CD8-positive, alpha-beta memory T cell (primary cell): ENCODE data around the gene MAP3K4. TPM values are rescaled to one million over a fixed set of nuclear protein-coding genes. Genes with fewer than 3 reads are reported as not detected.
"Not testable (repeated sequence)": the region's sequence is repeated elsewhere in the genome, so short reads cannot be mapped to it uniquely, and the experiment has no call there.

Experiments used
- CTCF ChIA-PET: fragments of 350-600 bp; sonication (Branson Sonifier 250); formaldehyde crosslinking; loops from one replicate; lab custom pipeline; 2021; ENCODE audit warnings: antibody characterized with exemption; lab: Charles Lee
- POLR2A ChIA-PET: fragments of 350-600 bp; sonication (Branson Sonifier 250); formaldehyde crosslinking; loops from one replicate; lab custom pipeline; 2021; ENCODE audit warnings: antibody characterized with exemption; lab: Charles Lee
- DNase-seq, 5 donors: peaks; one replicate each; pipeline versions ENCODE4 v3.0.0 to v3.0.0-alpha.2; 2020 to 2022; ENCODE audit warnings: mixed read lengths in 1 of 5
- H3K27ac ChIP-seq: one replicate; pipeline ENCODE4 v1.7.0; 2013; ENCODE audit warnings: low read depth, mild to moderate bottlenecking, low read length, moderate library complexity
- H3K27me3 ChIP-seq: 2 replicates; pipeline ENCODE4 v1.7.0; 2013; ENCODE audit warnings: low read length, mild to moderate bottlenecking; ENCODE audit not compliant: insufficient read depth, poor library complexity, severe bottlenecking
- H3K36me3 ChIP-seq: 2 replicates; pipeline ENCODE4 v1.7.0; 2013; ENCODE audit warnings: mild to moderate bottlenecking, low read length, moderate library complexity; ENCODE audit not compliant: insufficient read depth
- H3K4me1 ChIP-seq: 2 replicates; pipeline ENCODE4 v1.7.0; 2013; ENCODE audit warnings: mild to moderate bottlenecking, low read length, moderate library complexity; ENCODE audit not compliant: insufficient read depth
- H3K4me3 ChIP-seq: 2 replicates; pipeline ENCODE4 v1.7.0; 2013; ENCODE audit warnings: mild to moderate bottlenecking, low read length
- H3K9me3 ChIP-seq: 2 replicates; pipeline ENCODE4 v1.7.0; 2013; ENCODE audit warnings: mild to moderate bottlenecking, low read length
- H3K27ac Mint-ChIP-seq, 8 donors: one replicate each; pipeline ENCODE4 v1.8.0; 2020 to 2021; ENCODE audit warnings: mixed read lengths in 8 of 8, mild to moderate bottlenecking in 6 of 8, inconsistent platforms in 3 of 8, moderate library complexity in 3 of 8
- H3K27me3 Mint-ChIP-seq, 2 donors: one replicate each; pipeline ENCODE4 v1.8.0; 2020 to 2021; ENCODE audit warnings: mixed read lengths in 2 of 2, mild to moderate bottlenecking in 1 of 2, moderate library complexity in 1 of 2
- H3K36me3 Mint-ChIP-seq, 3 donors: one replicate each; pipeline ENCODE4 v1.8.0; 2020 to 2021; ENCODE audit warnings: mixed read lengths in 3 of 3, inconsistent platforms in 1 of 3, mild to moderate bottlenecking in 1 of 3
- H3K4me1 Mint-ChIP-seq, 3 donors: one replicate each; pipeline ENCODE4 v1.8.0; 2020 to 2021; ENCODE audit warnings: mixed read lengths in 3 of 3, inconsistent platforms in 1 of 3, mild to moderate bottlenecking in 1 of 3
- H3K4me3 Mint-ChIP-seq, 7 donors: one replicate each; pipeline ENCODE4 v1.8.0; 2020 to 2021; ENCODE audit warnings: mixed read lengths in 7 of 7, mild to moderate bottlenecking in 6 of 7, moderate library complexity in 4 of 7, inconsistent platforms in 2 of 7
- H3K9me3 Mint-ChIP-seq, 5 donors: one replicate each; pipeline ENCODE4 v1.8.0; 2020 to 2022; ENCODE audit warnings: mixed read lengths in 5 of 5, mild to moderate bottlenecking in 3 of 5, moderate library complexity in 2 of 5, inconsistent platforms in 1 of 5
- polyA plus RNA-seq: library from polyadenylated mRNA; unstranded; fragments of 300-500 nt; fragmentation: Illumina TruSeq; gene quantifications from one replicate; pipeline ENCODE4 v1.2.3, GENCODE V29; 2021
- total RNA-seq, 2 experiments: library from RNA; stranded (reverse); gene quantifications; one replicate each; pipeline ENCODE4 v1.2.3, GENCODE V29; 2021

The MAP3K4 gene
- total and polyA plus RNA-seq, 3 experiments from 2014 or later: 13.0 to 46.2 (median 43.5) TPM

DNA sequence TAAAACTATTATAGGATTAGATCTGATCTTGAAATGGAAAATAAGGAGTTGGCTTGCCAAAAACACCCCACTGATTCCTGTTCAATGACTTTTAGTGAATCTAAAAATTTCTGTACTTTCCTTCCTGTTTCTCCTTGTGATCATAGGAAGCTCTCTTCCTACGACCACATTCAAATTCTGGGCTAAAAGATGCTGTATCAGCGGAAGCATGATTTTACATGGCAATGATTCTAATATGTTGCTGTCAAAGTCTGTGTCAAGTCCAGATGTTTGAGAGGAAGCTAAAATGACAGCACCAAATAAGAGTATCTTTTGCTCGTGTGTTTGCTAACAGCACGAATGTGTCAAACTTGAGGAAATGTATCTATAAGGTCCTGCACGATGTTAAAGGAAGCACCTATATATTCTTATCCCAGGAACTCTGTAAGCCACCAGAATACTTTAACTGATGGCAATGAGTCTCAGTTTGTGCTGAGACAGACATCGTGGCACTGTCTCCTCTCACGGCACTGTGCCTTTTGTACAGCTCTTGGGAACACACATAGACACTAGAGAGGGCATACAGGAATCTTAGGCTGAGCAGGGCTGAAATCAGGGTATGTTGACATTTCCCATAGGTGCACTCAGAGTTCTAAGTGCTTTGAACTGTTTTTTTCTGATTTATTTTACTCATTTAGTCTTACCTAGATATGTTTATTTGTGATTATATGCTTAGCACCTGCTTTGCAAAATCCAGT, 24.9 kb upstream of the MAP3K4 start:
- Histone ChIP-seq H3K27ac (no peak overlapping the region), H3K27me3 (peaks cover 3% of the 10 kb centered on the region), H3K36me3 (no peaks in the 10 kb centered on the region), H3K4me1 (no peaks in the 10 kb centered on the region), H3K4me3 (no peak overlapping the region), H3K9me3 (no peaks in the 10 kb centered on the region)
- Mint-ChIP-seq H3K36me3 (no peaks in the 10 kb centered on the region), H3K27ac (no peak overlapping the region), H3K9me3 (no peaks in the 10 kb centered on the region), H3K4me1 (no peaks in the 10 kb centered on the region), H3K27me3 (peaks cover 19 to 38% of the 10 kb centered on the region in 2 donors), H3K4me3 (no peak overlapping the region)
- DNase-seq: no peak
- ChIA-PET POLR2A (no interaction called here), CTCF (no interaction called here)

DNA sequence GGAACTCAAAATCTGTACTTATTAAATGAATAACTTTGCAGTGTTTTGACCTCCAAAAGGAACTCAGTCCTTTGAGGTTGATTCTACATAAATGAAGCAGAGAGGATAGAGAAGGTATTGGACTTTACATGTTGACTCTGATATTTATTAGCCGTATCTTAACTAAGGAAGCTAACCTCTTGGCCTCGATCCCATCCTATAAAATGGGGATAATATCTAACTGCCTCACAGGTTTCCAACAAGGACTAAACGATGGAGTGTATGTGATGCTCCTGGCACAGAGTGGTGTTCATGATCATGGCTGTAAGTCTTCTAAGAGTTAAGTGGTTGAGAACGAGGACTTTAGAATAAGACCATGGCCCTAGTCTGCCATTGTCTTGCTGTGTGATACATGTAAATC, 24.2 kb upstream of the MAP3K4 start:
- CTCF ChIA-PET: no interaction called here

DNA sequence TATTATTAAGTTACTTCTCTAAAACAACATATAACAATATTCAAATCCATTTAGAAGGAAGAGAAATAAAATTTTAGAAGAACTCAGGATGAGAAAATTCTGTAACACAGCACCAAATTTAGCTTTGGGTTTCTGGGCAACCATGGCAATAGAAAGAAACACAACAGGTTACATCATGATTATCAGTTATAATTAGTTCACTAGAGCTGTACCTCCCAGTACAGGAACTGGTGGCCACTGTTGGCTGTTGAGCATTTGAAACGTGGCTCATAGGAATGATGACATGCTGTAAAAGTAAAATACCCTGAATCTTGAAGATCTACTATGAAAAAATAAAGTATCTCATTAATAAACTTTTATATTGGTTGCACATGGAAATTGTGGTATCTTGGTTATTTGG, 23.7 kb upstream of the MAP3K4 start:
- no peak overlapping the region for H3K27ac ChIP-seq
- no peaks in the 10 kb centered on the region for H3K4me1 Mint-ChIP-seq
- DNase-seq: no peak
- H3K27me3 ChIP-seq: peaks cover 3% of the 10 kb centered on the region
- H3K27ac Mint-ChIP-seq: no peak overlapping the region
- no peak overlapping the region for H3K4me3 Mint-ChIP-seq
- H3K36me3 ChIP-seq: no peaks in the 10 kb centered on the region
- no peaks in the 10 kb centered on the region for H3K9me3 Mint-ChIP-seq
- no peaks in the 10 kb centered on the region for H3K36me3 Mint-ChIP-seq
- H3K4me1 ChIP-seq: no peaks in the 10 kb centered on the region
- no peak overlapping the region for H3K4me3 ChIP-seq
- H3K27me3 Mint-ChIP-seq: peaks cover 19 to 40% of the 10 kb centered on the region in 2 donors
- ChIA-PET CTCF (no interaction called here), POLR2A (no interaction called here)
- H3K9me3 ChIP-seq: no peaks in the 10 kb centered on the region

More for the DNA sequence above, 24.2 kb upstream of the MAP3K4 start:
- no peaks in the 10 kb centered on the region for H3K36me3 Mint-ChIP-seq
- Histone ChIP-seq H3K27me3 (peaks cover 3% of the 10 kb centered on the region), H3K9me3 (no peaks in the 10 kb centered on the region), H3K27ac (no peak overlapping the region), H3K4me1 (no peaks in the 10 kb centered on the region), H3K36me3 (no peaks in the 10 kb centered on the region), H3K4me3 (no peak overlapping the region)
- H3K4me1 Mint-ChIP-seq: no peaks in the 10 kb centered on the region
- H3K4me3 Mint-ChIP-seq: no peak overlapping the region
- POLR2A ChIA-PET: no interaction called here
- H3K27ac Mint-ChIP-seq: no peak overlapping the region
- H3K9me3 Mint-ChIP-seq: no peaks in the 10 kb centered on the region
- H3K27me3 Mint-ChIP-seq: peaks cover 19 to 38% of the 10 kb centered on the region in 2 donors
- DNase-seq: no peak

DNA sequence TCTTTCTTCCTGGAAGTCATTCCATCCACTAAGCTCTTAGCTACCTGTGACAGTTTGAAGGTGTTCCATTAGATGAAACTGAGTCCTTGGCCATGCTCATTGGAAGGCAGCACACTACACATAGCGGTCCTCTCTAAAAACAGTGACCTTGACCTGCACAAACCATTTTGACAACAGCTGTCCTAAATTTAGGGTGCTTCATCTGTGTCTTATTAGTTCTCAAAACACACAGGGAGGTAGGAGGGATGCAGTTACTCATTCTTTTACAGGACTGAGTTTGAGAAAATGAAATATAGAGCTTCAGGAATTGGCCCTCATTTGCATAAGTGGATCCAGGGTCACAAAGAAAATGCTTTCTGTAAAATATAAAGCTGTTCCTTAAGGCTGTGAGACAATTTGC, 20.4 kb upstream of the MAP3K4 start:
- no peak for DNase-seq
- ChIA-PET CTCF (no interaction called here), POLR2A (no interaction called here)
- H3K36me3 ChIP-seq: no peaks in the 10 kb centered on the region
- peaks cover 3% of the 10 kb centered on the region for H3K27me3 ChIP-seq
- no peak overlapping the region for H3K27ac ChIP-seq
- no peak overlapping the region for H3K4me3 Mint-ChIP-seq
- no peaks in the 10 kb centered on the region for H3K4me1 ChIP-seq
- H3K4me3 ChIP-seq: no peak overlapping the region
- H3K4me1 Mint-ChIP-seq: no peaks in the 10 kb centered on the region
- H3K9me3 ChIP-seq: no peaks in the 10 kb centered on the region
- H3K27ac Mint-ChIP-seq: no peak overlapping the region
- H3K9me3 Mint-ChIP-seq: no peaks in the 10 kb centered on the region
- H3K36me3 Mint-ChIP-seq: no peaks in the 10 kb centered on the region
- H3K27me3 Mint-ChIP-seq: peaks cover 19 to 37% of the 10 kb centered on the region in 2 donors

DNA sequence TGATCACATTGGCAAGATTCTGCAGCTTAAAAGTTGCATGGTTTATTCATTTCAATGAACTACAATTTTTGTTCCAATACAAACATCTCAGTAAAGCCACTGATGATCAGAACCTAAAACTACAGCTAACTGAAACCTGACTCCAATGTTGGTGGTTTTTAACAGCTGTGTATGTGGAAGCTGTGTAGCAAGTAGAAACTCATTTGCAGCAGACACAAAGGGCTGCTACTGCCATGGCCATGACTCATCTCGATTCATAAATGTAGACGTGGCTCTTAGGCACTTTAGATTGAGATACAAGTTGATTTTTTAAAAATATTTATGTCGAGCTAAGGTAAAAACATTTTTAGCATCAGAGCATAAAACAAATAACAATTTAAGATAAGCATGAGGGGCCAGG, 19.5 kb upstream of the MAP3K4 start:
- Mint-ChIP-seq H3K4me1 (no peaks in the 10 kb centered on the region), H3K36me3 (no peaks in the 10 kb centered on the region), H3K27me3 (peaks cover 13 to 31% of the 10 kb centered on the region in 2 donors), H3K9me3 (no peaks in the 10 kb centered on the region), H3K27ac (no peak overlapping the region), H3K4me3 (no peak overlapping the region)
- no peaks in the 10 kb centered on the region for H3K9me3 ChIP-seq
- H3K27ac ChIP-seq: no peak overlapping the region
- ChIA-PET POLR2A (no interaction called here), CTCF (no interaction called here)
- H3K4me1 ChIP-seq: no peaks in the 10 kb centered on the region
- H3K36me3 ChIP-seq: no peaks in the 10 kb centered on the region
- no peak for DNase-seq
- no peak overlapping the region for H3K4me3 ChIP-seq
- H3K27me3 ChIP-seq: peaks cover 3% of the 10 kb centered on the region

DNA sequence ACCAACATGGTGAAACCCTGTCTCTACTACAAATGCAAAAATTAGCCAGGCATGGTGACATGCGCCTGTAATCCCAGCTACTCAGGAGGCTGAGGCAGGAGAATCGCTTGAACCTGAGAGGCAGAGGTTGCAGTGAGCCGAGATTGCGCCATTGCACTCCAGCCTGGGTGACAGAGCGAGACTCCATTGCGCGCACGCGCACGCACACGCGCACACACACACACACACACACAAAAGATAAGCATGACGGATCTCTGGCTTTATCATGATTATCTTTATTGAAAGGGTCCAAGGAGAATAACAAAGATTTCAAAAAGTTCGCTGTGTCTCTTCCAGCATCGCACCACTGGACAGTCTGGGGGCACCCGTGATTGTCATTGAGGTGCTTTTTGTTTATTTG, 19.0 kb upstream of the MAP3K4 start:
- H3K4me3 ChIP-seq, H3K27ac ChIP-seq, H3K4me1 ChIP-seq, H3K36me3 ChIP-seq, H3K27me3 ChIP-seq, POLR2A ChIA-PET, DNase-seq, H3K9me3 Mint-ChIP-seq, H3K27ac Mint-ChIP-seq, H3K36me3 Mint-ChIP-seq, H3K4me1 Mint-ChIP-seq, H3K4me3 Mint-ChIP-seq, CTCF ChIA-PET, H3K9me3 ChIP-seq: not testable (repeated sequence)
- peaks cover 8 to 26% of the 10 kb centered on the region in 2 donors for H3K27me3 Mint-ChIP-seq

DNA sequence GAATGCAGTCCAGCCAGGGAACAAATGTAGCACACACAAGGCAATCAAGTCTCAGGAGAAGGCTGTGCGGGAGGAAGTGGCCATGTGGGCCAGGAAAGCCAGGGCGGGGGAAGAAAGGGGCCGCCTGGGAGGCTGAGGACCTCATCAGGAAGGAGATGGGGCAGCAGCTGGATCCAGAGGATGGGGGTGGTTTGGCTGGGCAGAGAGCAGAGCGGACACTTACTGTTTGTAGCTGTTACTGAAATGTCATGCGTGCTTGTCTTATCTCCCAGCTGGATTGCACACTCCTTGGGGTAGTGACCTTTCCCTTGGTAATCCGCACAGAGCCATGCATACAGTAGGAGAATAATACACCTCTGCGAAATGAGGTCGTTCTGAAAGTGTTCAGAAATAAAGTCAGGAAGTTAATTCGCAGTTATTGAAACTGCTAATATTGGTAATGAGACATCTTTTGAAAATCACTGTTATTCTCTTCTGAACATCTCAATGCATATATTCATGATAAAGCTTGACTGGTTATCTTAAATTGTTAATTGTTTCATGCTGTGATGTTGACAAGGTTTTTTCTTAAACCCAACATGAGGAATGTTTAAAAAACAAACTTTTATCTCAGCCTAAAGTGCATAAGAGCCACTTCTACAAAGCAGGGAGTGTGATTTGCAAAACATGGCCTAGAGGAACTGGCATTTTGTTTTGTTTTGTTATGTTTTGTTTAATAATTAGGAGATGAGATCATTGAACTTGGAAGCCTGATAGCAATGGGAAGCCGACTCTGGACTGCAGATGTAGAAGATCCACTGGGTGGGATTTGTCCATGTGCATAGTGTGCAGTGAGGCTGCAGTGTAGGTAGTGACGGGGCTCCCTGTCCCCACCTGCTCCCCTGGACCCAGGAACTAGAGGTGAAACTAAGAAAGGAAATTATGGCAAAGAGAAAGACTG, 18.0 kb upstream of the MAP3K4 start:
- H3K4me1 Mint-ChIP-seq: no peaks in the 10 kb centered on the region
- no peak overlapping the region for H3K4me3 Mint-ChIP-seq
- Histone ChIP-seq H3K36me3 (no peaks in the 10 kb centered on the region), H3K27me3 (peaks cover 3% of the 10 kb centered on the region), H3K4me1 (no peaks in the 10 kb centered on the region), H3K27ac (no peak overlapping the region), H3K4me3 (no peak overlapping the region), H3K9me3 (no peaks in the 10 kb centered on the region)
- H3K9me3 Mint-ChIP-seq: no peaks in the 10 kb centered on the region
- no peak for DNase-seq
- CTCF ChIA-PET: no interaction called here
- no peak overlapping the region for H3K27ac Mint-ChIP-seq
- peaks cover 7 to 23% of the 10 kb centered on the region in 2 donors for H3K27me3 Mint-ChIP-seq
- no peaks in the 10 kb centered on the region for H3K36me3 Mint-ChIP-seq
- POLR2A ChIA-PET: no interaction called here

DNA sequence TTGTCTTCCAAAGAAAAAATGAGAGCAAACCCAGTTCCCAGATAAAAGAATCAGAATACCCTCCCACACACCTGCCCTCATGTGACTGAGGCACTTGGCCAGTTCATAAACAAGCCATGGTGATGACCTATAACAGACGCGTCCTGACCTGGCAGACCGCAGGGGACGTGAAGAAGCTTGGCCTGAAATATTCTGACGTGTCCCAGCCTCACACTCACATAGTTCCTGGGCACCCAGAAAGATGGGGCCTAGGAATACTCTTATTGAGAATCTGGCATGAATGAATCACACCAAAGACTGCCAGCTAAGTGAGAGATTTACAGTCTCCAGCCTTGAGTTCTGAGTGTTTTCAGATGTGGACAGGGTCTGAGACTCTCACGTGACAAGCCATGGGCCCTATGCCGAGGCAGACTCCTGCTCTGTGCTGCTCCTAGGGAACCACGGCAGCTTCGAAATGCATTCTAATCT, 17.2 kb upstream of the MAP3K4 start:
- Histone ChIP-seq H3K27me3 (no peaks in the 10 kb centered on the region), H3K27ac (no peak overlapping the region), H3K36me3 (no peaks in the 10 kb centered on the region), H3K9me3 (no peaks in the 10 kb centered on the region), H3K4me1 (no peaks in the 10 kb centered on the region), H3K4me3 (no peak overlapping the region)
- Mint-ChIP-seq H3K36me3 (no peaks in the 10 kb centered on the region), H3K27me3 (peaks cover 5 to 19% of the 10 kb centered on the region in 2 donors), H3K4me1 (no peaks in the 10 kb centered on the region), H3K4me3 (no peak overlapping the region), H3K9me3 (no peaks in the 10 kb centered on the region), H3K27ac (no peak overlapping the region)
- POLR2A ChIA-PET: no interaction called here
- CTCF ChIA-PET: no interaction called here
- DNase-seq: no peak
